ENCODE measurements around the gene ZNF835. TPM values are rescaled to one million over a fixed set of nuclear protein-coding genes. Genes with fewer than 3 reads are reported as not detected.

The ZNF835 gene
- total RNA-seq: 1 to 10 TPM in 2 of 4 donors, under 1 TPM in 2; 0.27 to 2.4 (median 0.71) TPM

- H3K27me3 ChIP-seq: no peaks in the 10 kb centered on the region
- DNase-seq (peak; percentile 80 to 81), ATAC-seq (peak; percentile 91 to 97)
- peak within 1 kb of the TSS in 3 of 4 donors; percentile 45 to 64 (median 50) for H3K27ac ChIP-seq
- in situ Hi-C loops (cut with MboI; ENCODE audit: low sequenced_read_pairs in 4 of 4): no loop called here
- H3K4me3 ChIP-seq: peak within 1 kb of the TSS; percentile 68 to 75 (median 72)
- intact Hi-C loops (cut with DNase I; ENCODE audit: low total_unique reads): loop anchor here (2.0 kb wide), 1 partner anchor 77 kb away; the partner anchor contains the start of gene ZNF71
- H3K9me3 ChIP-seq: no peaks in the 10 kb centered on the region
- H3K4me1 ChIP-seq: peaks cover 8 to 9% of the 10 kb centered on the region in 2 donors
- no peaks in the 10 kb centered on the region for H3K36me3 ChIP-seq
- TF ChIP-seq CTCF (IDR thresholded peaks at IDR 0.05 in 4 of 5, conservative IDR thresholded peaks at IDR 0.05 in 1 of 5) (peak in 1 of 5 experiments; percentile 26), POLR2A (IDR thresholded peaks at IDR 0.05) (no peak)
These were observed at the start of gene ZNF835 for GRCh38 chr19:56671613-56671994. TSS of gene ZNF835 (minus strand) at chr19:56671757. CDS start at chr19:56665198, 6,559 bp downstream.

- Histone ChIP-seq H3K4me3 (no peak overlapping the region), H3K27me3 (no peaks in the 10 kb centered on the region), H3K36me3 (no peaks in the 10 kb centered on the region), H3K27ac (no peak overlapping the region), H3K4me1 (no peaks in the 10 kb centered on the region), H3K9me3 (no peaks in the 10 kb centered on the region)
- DNase-seq (no peak), ATAC-seq (no peak)
- TF ChIP-seq CTCF (IDR thresholded peaks at IDR 0.05 in 4 of 5, conservative IDR thresholded peaks at IDR 0.05 in 1 of 5) (no peak), POLR2A (IDR thresholded peaks at IDR 0.05) (no peak)
- intact Hi-C loops (cut with DNase I; ENCODE audit: low total_unique reads) (no loop called here), in situ Hi-C loops (cut with MboI; ENCODE audit: low sequenced_read_pairs in 4 of 4) (no loop called here)
These were observed 48.7 kb upstream of the ZNF835 start for GRCh38 chr19:56720281-56720680.

- intact Hi-C loops (cut with DNase I; ENCODE audit: low total_unique reads) (no loop called here), in situ Hi-C loops (cut with MboI; ENCODE audit: low sequenced_read_pairs in 4 of 4) (no loop called here)
- Histone ChIP-seq H3K27ac (no peak overlapping the region), H3K4me1 (no peaks in the 10 kb centered on the region), H3K27me3 (no peaks in the 10 kb centered on the region), H3K36me3 (no peaks in the 10 kb centered on the region), H3K4me3 (no peak overlapping the region), H3K9me3 (no peaks in the 10 kb centered on the region)
- TF ChIP-seq CTCF (IDR thresholded peaks at IDR 0.05 in 4 of 5, conservative IDR thresholded peaks at IDR 0.05 in 1 of 5) (no peak), POLR2A (IDR thresholded peaks at IDR 0.05) (no peak)
- no peak for ATAC-seq
- no peak for DNase-seq
These were observed 46.7 kb upstream of the ZNF835 start for GRCh38 chr19:56718231-56718630.

- Histone ChIP-seq H3K36me3 (no peaks in the 10 kb centered on the region), H3K4me1 (no peaks in the 10 kb centered on the region), H3K9me3 (no peaks in the 10 kb centered on the region), H3K4me3 (no peak overlapping the region), H3K27ac (no peak overlapping the region), H3K27me3 (no peaks in the 10 kb centered on the region)
- no peak for TF ChIP-seq CTCF (IDR thresholded peaks at IDR 0.05 in 4 of 5, conservative IDR thresholded peaks at IDR 0.05 in 1 of 5)
- no peak for TF ChIP-seq POLR2A (IDR thresholded peaks at IDR 0.05)
- intact Hi-C loops (cut with DNase I; ENCODE audit: low total_unique reads): no loop called here
- ATAC-seq (no peak), DNase-seq (no peak)
- in situ Hi-C loops (cut with MboI; ENCODE audit: low sequenced_read_pairs in 4 of 4): no loop called here
These were observed 41.2 kb upstream of the ZNF835 start for GRCh38 chr19:56712611-56713276.

Measured in gastrocnemius medialis (tissue), 4 donors.